ENCODE results near the gene UCHL1. TPM values are rescaled to one million over a fixed set of nuclear protein-coding genes. Genes with fewer than 3 reads are reported as not detected.

Gene UCHL1
- polyA plus RNA-seq, 1 experiment: 1,743 TPM

DNA sequence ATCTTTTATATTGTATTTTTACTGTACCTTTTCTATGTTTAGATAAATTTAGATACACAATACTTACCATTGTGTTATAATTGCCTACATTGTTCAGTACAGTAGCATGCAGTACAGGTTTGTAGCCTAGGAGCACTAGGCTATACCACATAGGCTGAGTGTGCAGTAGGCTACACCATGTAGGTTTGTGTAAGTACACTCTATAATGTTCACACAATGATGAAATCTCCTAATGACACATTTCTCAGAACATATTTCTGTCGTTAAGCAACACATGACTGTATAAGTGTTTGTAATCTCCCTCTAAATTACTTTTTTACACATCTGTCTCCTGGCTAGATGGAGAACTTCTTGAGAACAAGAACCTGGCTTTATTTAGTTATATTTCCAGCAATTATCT, 40.3 kb downstream of the UCHL1 start:
- no peak for DNase-seq (ENCODE audit: low read depth)
- Histone ChIP-seq H3K27me3 (ENCODE audit: control insufficient read depth, insufficient read depth, low read length) (no peaks in the 10 kb centered on the region), H3K4me3 (ENCODE audit: low read depth, low read length) (no peak overlapping the region), H3K36me3 (ENCODE audit: control insufficient read depth, insufficient read depth, low read length) (no peaks in the 10 kb centered on the region)
- TF ChIP-seq, protein P1, sequence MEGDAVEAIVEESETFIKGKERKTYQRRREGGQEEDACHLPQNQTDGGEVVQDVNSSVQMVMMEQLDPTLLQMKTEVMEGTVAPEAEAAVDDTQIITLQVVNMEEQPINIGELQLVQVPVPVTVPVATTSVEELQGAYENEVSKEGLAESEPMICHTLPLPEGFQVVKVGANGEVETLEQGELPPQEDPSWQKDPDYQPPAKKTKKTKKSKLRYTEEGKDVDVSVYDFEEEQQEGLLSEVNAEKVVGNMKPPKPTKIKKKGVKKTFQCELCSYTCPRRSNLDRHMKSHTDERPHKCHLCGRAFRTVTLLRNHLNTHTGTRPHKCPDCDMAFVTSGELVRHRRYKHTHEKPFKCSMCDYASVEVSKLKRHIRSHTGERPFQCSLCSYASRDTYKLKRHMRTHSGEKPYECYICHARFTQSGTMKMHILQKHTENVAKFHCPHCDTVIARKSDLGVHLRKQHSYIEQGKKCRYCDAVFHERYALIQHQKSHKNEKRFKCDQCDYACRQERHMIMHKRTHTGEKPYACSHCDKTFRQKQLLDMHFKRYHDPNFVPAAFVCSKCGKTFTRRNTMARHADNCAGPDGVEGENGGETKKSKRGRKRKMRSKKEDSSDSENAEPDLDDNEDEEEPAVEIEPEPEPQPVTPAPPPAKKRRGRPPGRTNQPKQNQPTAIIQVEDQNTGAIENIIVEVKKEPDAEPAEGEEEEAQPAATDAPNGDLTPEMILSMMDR (IDR thresholded peaks at IDR 0.05; ENCODE audit: insufficient read depth, low read depth, low read length): no peak
- ChIA-PET POLR2A (no interaction called here), CTCF (interaction anchor here (1.0 to 1.6 kb wide), 2 partner anchors 18 to 348 kb away, joined by 3 to 4 read pairs; no protein-coding TSS in a partner anchor)

DNA sequence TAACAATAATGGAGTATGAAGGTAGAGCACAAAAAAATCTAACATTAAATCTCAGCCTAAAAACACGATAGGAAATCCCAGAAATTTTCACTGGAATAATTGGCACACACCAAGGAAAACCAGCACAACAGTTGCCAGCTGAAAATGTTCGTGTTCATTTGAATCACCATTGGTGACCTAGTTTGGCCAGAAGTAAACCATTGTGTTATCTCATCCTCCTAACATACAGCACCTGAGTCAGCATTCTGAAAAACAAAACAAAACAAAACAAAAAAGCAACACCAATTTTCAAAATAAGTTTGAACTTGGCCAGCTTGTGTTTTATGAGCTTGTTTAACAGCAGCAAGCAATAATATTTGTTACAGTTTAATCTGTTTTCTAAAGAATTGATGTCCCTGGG, 41.1 kb downstream of the UCHL1 start:
- CTCF ChIA-PET: interaction anchor here (0.6 to 1.6 kb wide), 3 partner anchors 19 to 39 kb away, joined by 3 to 5 read pairs (median 4); no protein-coding TSS in a partner anchor
- H3K27me3 ChIP-seq (ENCODE audit: control insufficient read depth, insufficient read depth, low read length): no peaks in the 10 kb centered on the region
- TF ChIP-seq, protein P1 (IDR thresholded peaks at IDR 0.05; ENCODE audit: insufficient read depth, low read depth, low read length): no peak
- POLR2A ChIA-PET: interaction anchor here (0.6 kb wide), 1 partner anchor 33 kb away, joined by 4 read pairs; no protein-coding TSS in a partner anchor
- H3K4me3 ChIP-seq (ENCODE audit: low read depth, low read length): no peak overlapping the region
- no peak for DNase-seq (ENCODE audit: low read depth)
- H3K36me3 ChIP-seq (ENCODE audit: control insufficient read depth, insufficient read depth, low read length): no peaks in the 10 kb centered on the region

GRCh38 chr4:41299486-41299885, 42.8 kb downstream of the UCHL1 start:
- H3K27me3 ChIP-seq (ENCODE audit: control insufficient read depth, insufficient read depth, low read length): no peaks in the 10 kb centered on the region; the same call in 1 of the 2 replicates
- ChIA-PET POLR2A (no interaction called here), CTCF (no interaction called here)
- H3K4me3 ChIP-seq (ENCODE audit: low read depth, low read length): no peak overlapping the region
- TF ChIP-seq, protein P1 (IDR thresholded peaks at IDR 0.05; ENCODE audit: insufficient read depth, low read depth, low read length): no peak
- H3K36me3 ChIP-seq (ENCODE audit: control insufficient read depth, insufficient read depth, low read length): no peaks in the 10 kb centered on the region
- no peak for DNase-seq (ENCODE audit: low read depth)

DNA sequence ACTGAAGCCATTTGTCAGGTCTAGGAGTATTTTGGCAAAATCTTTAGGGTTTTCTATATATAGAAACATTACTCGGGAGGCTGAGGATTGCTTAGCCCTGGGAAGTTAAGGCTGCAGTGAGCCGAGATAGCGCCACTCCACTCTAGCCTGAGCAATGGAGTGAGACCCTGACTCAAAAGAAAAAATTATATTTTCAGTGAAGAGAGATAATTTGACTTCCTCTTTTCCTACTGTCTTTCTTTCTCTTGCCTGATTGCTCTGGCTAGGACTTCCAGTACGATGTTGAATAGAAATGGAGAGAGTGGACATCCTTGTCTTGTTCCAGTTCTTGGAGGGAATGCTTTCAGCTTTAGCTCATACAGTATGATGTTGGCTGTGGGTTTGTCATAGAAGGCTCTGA, 44.4 kb downstream of the UCHL1 start:
- no peak overlapping the region for H3K4me3 ChIP-seq (ENCODE audit: low read depth, low read length)
- TF ChIP-seq, protein P1 (IDR thresholded peaks at IDR 0.05; ENCODE audit: insufficient read depth, low read depth, low read length): no peak
- H3K27me3 ChIP-seq (ENCODE audit: control insufficient read depth, insufficient read depth, low read length): no peaks in the 10 kb centered on the region; the same call in 1 of the 2 replicates
- POLR2A ChIA-PET: no interaction called here
- CTCF ChIA-PET: interaction anchor here (0.8 kb wide), 1 partner anchor 10 kb away, joined by 3 read pairs; no protein-coding TSS in a partner anchor
- DNase-seq (ENCODE audit: low read depth): no peak
- no peaks in the 10 kb centered on the region for H3K36me3 ChIP-seq (ENCODE audit: control insufficient read depth, insufficient read depth, low read length)

GRCh38 chr4:41303372-41304118, 46.8 kb downstream of the UCHL1 start:
- no peaks in the 10 kb centered on the region; the same call in 1 of the 2 replicates for H3K27me3 ChIP-seq (ENCODE audit: control insufficient read depth, insufficient read depth, low read length)
- DNase-seq (ENCODE audit: low read depth): no peak
- no peaks in the 10 kb centered on the region for H3K36me3 ChIP-seq (ENCODE audit: control insufficient read depth, insufficient read depth, low read length)
- H3K4me3 ChIP-seq (ENCODE audit: low read depth, low read length): no peak overlapping the region
- ChIA-PET POLR2A (no interaction called here), CTCF (interaction anchor here (1.5 kb wide), 1 partner anchor 14 kb away, joined by 3 read pairs; no protein-coding TSS in a partner anchor)
- TF ChIP-seq, protein P1 (IDR thresholded peaks at IDR 0.05; ENCODE audit: insufficient read depth, low read depth, low read length): no peak

All from BJ (cell line).